Psoas muscle (tissue), 8 donors: Measurements from ENCODE around the gene ANKDD1B. TPM values are rescaled to one million over a fixed set of nuclear protein-coding genes. Genes with fewer than 3 reads are reported as not detected.
"Not testable (repeated sequence)": the region's sequence is repeated elsewhere in the genome, so short reads cannot be mapped to it uniquely, and the experiment has no call there.

Experiments
- ATAC-seq, 4 donors: fragments of 200-7000 bp; cut with Tn5 transposase; one replicate each; pipeline ENCODE4 v1.9.1; 2020; ENCODE audit warnings: moderate library complexity in 3 of 4, mild to moderate bottlenecking in 2 of 4
- DNase-seq, 2 donors: peaks; one replicate each; pipeline ENCODE4 v3.0.0-alpha.2; 2020
- H3K27ac ChIP-seq: fragments of 200-600 bp; one replicate; pipeline ENCODE4 v1.8.0; 2022
- H3K27me3 ChIP-seq, 3 donors: fragments of 200-600 bp in 1 of 3; one replicate each; pipeline versions ENCODE4 v1.6.1 to v1.8.0; 2013 to 2022; ENCODE audit warnings: low read length in 2 of 3, mild to moderate bottlenecking in 2 of 3, moderate library complexity in 1 of 3; ENCODE audit not compliant: insufficient read depth in 3 of 3
- H3K36me3 ChIP-seq, 2 donors: fragments of 200-600 bp in 1 of 2; one replicate each; pipeline versions ENCODE4 v1.6.1 to v1.8.0; 2013 to 2022; ENCODE audit warnings: low read depth in 1 of 2, mild to moderate bottlenecking in 1 of 2, moderate library complexity in 1 of 2; ENCODE audit not compliant: insufficient read depth in 1 of 2
- H3K4me1 ChIP-seq: fragments of 200-600 bp; one replicate; pipeline ENCODE4 v1.8.0; 2022
- H3K4me3 ChIP-seq: fragments of 200-600 bp; one replicate; pipeline ENCODE4 v1.8.0; 2022; ENCODE audit warnings: mild to moderate bottlenecking
- H3K9me3 ChIP-seq: fragments of 200-600 bp; one replicate; pipeline ENCODE4 v1.8.0; 2022
- CTCF ChIP-seq: fragments of 200-600 bp; IDR thresholded peaks from one replicate; pipeline ENCODE4 v1.8.0; 2022; ENCODE audit warnings: antibody characterized with exemption
- WGBS, 3 donors: extraction: QIAGEN DNeasy Blood & Tissue Kit; methylation state at CpG; one replicate each; pipeline versions ENCODE4 v1.1.6 to v1.1.7; 2013; 5-methylcytosine and 5-hydroxymethylcytosine counted together
- intact Hi-C, 2 donors: fragments of 100-400 bp; cut with DNase I; formaldehyde crosslinking; loops; one replicate each; pipeline versions ENCODE4 v1.11.0 to v1.14.2; 2022
- polyA plus RNA-seq, 3 donors: library from polyadenylated mRNA; stranded (reverse); fragments of 200-250 nt; gene quantifications; one replicate each; pipeline ENCODE4 v1.2.3, GENCODE V29; 2013
- total RNA-seq, 4 donors: library from RNA; stranded (reverse); fragmentation: NEBNext Ultra II Directional in 2 of 4; extraction: Animal tissue kit (Norgen Biotek cat#: 25700) in 2 of 4; gene quantifications; one replicate each; pipeline versions ENCODE4 v1.2.1 to v1.2.4, GENCODE V29; 2021 to 2023
- donor health status: healthy with polysubstance abuse.
- donor health status: DM: no; HTN: no; CAD: no; lungs with moderate emphysema.
- donor health status: Bipolar disorder and iron deficiency.
- donor health status: healthy.
- donor health status: DM: yes; HTN: yes; CAD: no.
- donor health status: DM: no; HTN: no; CAD: no.
- donor health status: DM: no; HTN: no; CAD: no.
- donor health status: DM: yes; HTN: yes; CAD: no.

Gene ANKDD1B
- total and polyA plus RNA-seq, 7 donors, result 0.09 to 0.26 (median 0.14) TPM; not detected in 4

GRCh38 chr5:75568202-75568601 lies 43.1 kb upstream of the ANKDD1B start:
- peaks cover 6% of the 10 kb centered on the region for H3K9me3 ChIP-seq
- DNase-seq, result no peak
- H3K4me1 ChIP-seq, result peaks cover 12% of the 10 kb centered on the region
- H3K36me3 ChIP-seq, result peaks cover 0 to 8% of the 10 kb centered on the region in 2 donors
- no peak for ATAC-seq
- no peak overlapping the region for H3K4me3 ChIP-seq
- intact Hi-C loops, result no loop called here
- 87 to 92% (median 89%) methylated on average over 2 of the region's 2 CpGs for WGBS, 3 donors
- no peak overlapping the region for H3K27ac ChIP-seq
- H3K27me3 ChIP-seq, result no peaks in the 10 kb centered on the region
- TF ChIP-seq CTCF, result no peak

- no peak overlapping the region for H3K27ac ChIP-seq
- DNase-seq (no peak), ATAC-seq (no peak)
- TF ChIP-seq CTCF, result no peak
- no peak overlapping the region for H3K4me3 ChIP-seq
- intact Hi-C loops, result no loop called here
- WGBS, 3 donors, result 82 to 89% (median 88%) methylated on average over 2 of the region's 2 CpGs
- no peaks in the 10 kb centered on the region for H3K27me3 ChIP-seq
- no peaks in the 10 kb centered on the region for H3K9me3 ChIP-seq
- H3K4me1 ChIP-seq, result peaks cover 11% of the 10 kb centered on the region
- H3K36me3 ChIP-seq, result peaks cover 0 to 14% of the 10 kb centered on the region in 2 donors
These were observed 39.7 kb upstream of the ANKDD1B start for GRCh38 chr5:75571547-75571946.

- no peak overlapping the region for H3K4me3 ChIP-seq
- DNase-seq (no peak), ATAC-seq (no peak)
- peaks cover 0 to 40% of the 10 kb centered on the region in 2 donors for H3K36me3 ChIP-seq
- no peak overlapping the region for H3K27ac ChIP-seq
- no peaks in the 10 kb centered on the region for H3K9me3 ChIP-seq
- no peaks in the 10 kb centered on the region for H3K4me1 ChIP-seq
- WGBS, 3 donors, result 66 to 73% (median 72%) methylated on average over 3 of the region's 3 CpGs
- H3K27me3 ChIP-seq, result no peaks in the 10 kb centered on the region
- no peak for TF ChIP-seq CTCF
- intact Hi-C loops, result no loop called here
These were observed 36.5 kb upstream of the ANKDD1B start for GRCh38 chr5:75574791-75575190.

- H3K4me1 ChIP-seq, H3K9me3 ChIP-seq, H3K27ac ChIP-seq, H3K27me3 ChIP-seq, intact Hi-C loops, DNase-seq, H3K4me3 ChIP-seq, ATAC-seq: not testable (repeated sequence)
- H3K36me3 ChIP-seq, result peaks cover 0 to 71% of the 10 kb centered on the region in 2 donors
- WGBS, 3 donors, result 92 to 96% (median 95%) methylated on average over 8 of the region's 8 CpGs
These were observed 33.0 kb upstream of the ANKDD1B start for GRCh38 chr5:75578280-75578679.

- Histone ChIP-seq H3K4me3 (no peak overlapping the region), H3K27ac (no peak overlapping the region), H3K27me3 (no peaks in the 10 kb centered on the region), H3K9me3 (no peaks in the 10 kb centered on the region), H3K36me3 (peaks cover 2 to 77% of the 10 kb centered on the region in 2 donors), H3K4me1 (no peaks in the 10 kb centered on the region)
- 92 to 97% (median 93%) methylated on average over 2 of the region's 2 CpGs for WGBS, 3 donors
- TF ChIP-seq CTCF, result no peak
- intact Hi-C loops, result loop anchor here in 1 of 2 donors (10.0 kb wide), 1 partner anchor 230 kb away; no protein-coding TSS in a partner anchor
- no peak for DNase-seq
- ATAC-seq, result no peak
These were observed 26.6 kb upstream of the ANKDD1B start for GRCh38 chr5:75584641-75585040.
